ENCODE measurements around the gene KRT78. TPM values are rescaled to one million over a fixed set of nuclear protein-coding genes. Genes with fewer than 3 reads are reported as not detected.

The KRT78 gene
- total RNA-seq, 2 experiments from 2014 or later = not detected

GRCh38 chr12:52836491-52837412 lies 12.0 kb downstream of the KRT78 start:
- ChIA-PET POLR2A (interaction anchor here (0.5 kb wide), 1 partner anchor 29 kb away, joined by 4 read pairs; no protein-coding TSS in a partner anchor), CTCF (interaction anchor here (0.6 to 1.4 kb wide), 3 partner anchors 33 to 143 kb away, joined by 3 read pairs; no protein-coding TSS in a partner anchor)
- H3K27me3 Mint-ChIP-seq = peaks cover 5% of the 10 kb centered on the region
- peak; percentile 20 for ATAC-seq
- no peak for DNase-seq
- no peaks in the 10 kb centered on the region for H3K9me3 Mint-ChIP-seq (ENCODE audit: low read depth)
- H3K4me1 Mint-ChIP-seq = peaks cover 27% of the 10 kb centered on the region
- no peak overlapping the region for H3K4me3 Mint-ChIP-seq
- H3K27ac Mint-ChIP-seq = peak overlapping the region; percentile 81
- intact Hi-C loops (cut with DNase I, micrococcal nuclease) = no loop called here
- H3K36me3 Mint-ChIP-seq (ENCODE audit: low read depth) = no peaks in the 10 kb centered on the region

GRCh38 chr12:52836042-52836466 lies 12.7 kb downstream of the KRT78 start:
- H3K9me3 Mint-ChIP-seq (ENCODE audit: low read depth) = no peaks in the 10 kb centered on the region
- peak overlapping the region; percentile 17 for H3K4me3 Mint-ChIP-seq
- ATAC-seq (peak; percentile 98), DNase-seq (peak; percentile 84)
- POLR2A ChIA-PET = interaction anchor here (0.5 kb wide), 1 partner anchor 28 kb away, joined by 4 read pairs; no protein-coding TSS in a partner anchor
- peak overlapping the region; percentile 81 for H3K27ac Mint-ChIP-seq
- peaks cover 27% of the 10 kb centered on the region for H3K4me1 Mint-ChIP-seq
- CTCF ChIA-PET = interaction anchor here (1.4 kb wide), 1 partner anchor 144 kb away, joined by 3 read pairs; no protein-coding TSS in a partner anchor
- peaks cover 5% of the 10 kb centered on the region for H3K27me3 Mint-ChIP-seq
- H3K36me3 Mint-ChIP-seq (ENCODE audit: low read depth) = no peaks in the 10 kb centered on the region
- intact Hi-C loops (cut with DNase I, micrococcal nuclease) = no loop called here

- peak; percentile 34 for DNase-seq
- peaks cover 5% of the 10 kb centered on the region for H3K27me3 Mint-ChIP-seq
- H3K4me3 Mint-ChIP-seq = peak overlapping the region; percentile 17
These were observed 13.3 kb downstream of the KRT78 start for GRCh38 chr12:52835271-52836041.

GRCh38 chr12:52834727-52835001 lies 14.1 kb downstream of the KRT78 start:
- ChIA-PET POLR2A (no interaction called here), CTCF (no interaction called here)
- DNase-seq = no peak
- intact Hi-C loops (cut with DNase I, micrococcal nuclease) = no loop called here
- Mint-ChIP-seq H3K36me3 (ENCODE audit: low read depth) (no peaks in the 10 kb centered on the region), H3K4me1 (peaks cover 27% of the 10 kb centered on the region), H3K9me3 (ENCODE audit: low read depth) (no peaks in the 10 kb centered on the region), H3K4me3 (no peak overlapping the region), H3K27ac (peak overlapping the region; percentile 12), H3K27me3 (peaks cover 5% of the 10 kb centered on the region)
- no peak for ATAC-seq

More at GRCh38 chr12:52835271-52836041, 13.3 kb downstream of the KRT78 start:
- ChIA-PET CTCF (interaction anchor here (1.4 kb wide), 1 partner anchor 145 kb away, joined by 3 read pairs; no protein-coding TSS in a partner anchor), POLR2A (no interaction called here)
- Mint-ChIP-seq H3K36me3 (ENCODE audit: low read depth) (no peaks in the 10 kb centered on the region), H3K9me3 (ENCODE audit: low read depth) (no peaks in the 10 kb centered on the region), H3K27ac (peak overlapping the region; percentile 81), H3K4me1 (peaks cover 27% of the 10 kb centered on the region)
- intact Hi-C loops (cut with DNase I, micrococcal nuclease) = no loop called here
- no peak for ATAC-seq

- no peak for ATAC-seq
- Mint-ChIP-seq H3K36me3 (ENCODE audit: low read depth) (no peaks in the 10 kb centered on the region), H3K4me3 (no peak within 1 kb of the TSS), H3K27me3 (peaks cover 5% of the 10 kb centered on the region), H3K9me3 (ENCODE audit: low read depth) (no peaks in the 10 kb centered on the region), H3K27ac (peak within 1 kb of the TSS; percentile 81), H3K4me1 (peaks cover 27% of the 10 kb centered on the region)
- intact Hi-C loops (cut with DNase I, micrococcal nuclease) = no loop called here
- ChIA-PET POLR2A (no interaction called here), CTCF (interaction anchor here (0.6 to 1.5 kb wide), 3 partner anchors 37 to 609 kb away, joined by 3 to 4 read pairs (median 3); no protein-coding TSS in a partner anchor)
- no peak for DNase-seq
These were observed 14.7 kb downstream of the KRT78 start, which contains the start of gene KRT79 for GRCh38 chr12:52833922-52834726. KRT79 (minus strand) TSS chr12:52834311; CDS start chr12:52834260, 51 bp downstream.

- ChIA-PET POLR2A (no interaction called here), CTCF (interaction anchor here (0.6 to 1.5 kb wide), 5 partner anchors 37 to 608 kb away, joined by 3 to 4 read pairs (median 3); no protein-coding TSS in a partner anchor)
- ATAC-seq = no peak
- no peaks in the 10 kb centered on the region for H3K27me3 Mint-ChIP-seq
- no peaks in the 10 kb centered on the region for H3K36me3 Mint-ChIP-seq (ENCODE audit: low read depth)
- peaks cover 34% of the 10 kb centered on the region for H3K4me1 Mint-ChIP-seq
- no peak overlapping the region for H3K4me3 Mint-ChIP-seq
- H3K27ac Mint-ChIP-seq = no peak overlapping the region
- intact Hi-C loops (cut with DNase I, micrococcal nuclease) = no loop called here
- no peaks in the 10 kb centered on the region for H3K9me3 Mint-ChIP-seq (ENCODE audit: low read depth)
- DNase-seq = no peak
These were observed 15.5 kb downstream of the KRT78 start for GRCh38 chr12:52832985-52833905.

GRCh38 chr12:52832451-52832850 lies 16.3 kb downstream of the KRT78 start:
- DNase-seq (no peak), ATAC-seq (no peak)
- no peaks in the 10 kb centered on the region for H3K27me3 Mint-ChIP-seq
- peaks cover 31% of the 10 kb centered on the region for H3K4me1 Mint-ChIP-seq
- intact Hi-C loops (cut with DNase I, micrococcal nuclease) = no loop called here
- H3K4me3 Mint-ChIP-seq = no peak overlapping the region
- ChIA-PET CTCF (interaction anchor here (0.7 kb wide), 1 partner anchor 221 kb away, joined by 3 read pairs; no protein-coding TSS in a partner anchor), POLR2A (no interaction called here)
- H3K36me3 Mint-ChIP-seq (ENCODE audit: low read depth) = no peaks in the 10 kb centered on the region
- no peak overlapping the region for H3K27ac Mint-ChIP-seq
- H3K9me3 Mint-ChIP-seq (ENCODE audit: low read depth) = no peaks in the 10 kb centered on the region

GRCh38 chr12:52831251-52831650 lies 17.5 kb downstream of the KRT78 start:
- CTCF ChIA-PET = interaction anchor here (0.6 to 1.3 kb wide), 3 partner anchors 10 to 49 kb away, joined by 3 to 4 read pairs (median 4); no protein-coding TSS in a partner anchor
- Mint-ChIP-seq H3K4me3 (no peak overlapping the region), H3K4me1 (peaks cover 19% of the 10 kb centered on the region), H3K27ac (no peak overlapping the region), H3K36me3 (ENCODE audit: low read depth) (no peaks in the 10 kb centered on the region), H3K27me3 (no peaks in the 10 kb centered on the region), H3K9me3 (ENCODE audit: low read depth) (no peaks in the 10 kb centered on the region)
- POLR2A ChIA-PET = no interaction called here
- ATAC-seq (no peak), DNase-seq (no peak)
- intact Hi-C loops (cut with DNase I, micrococcal nuclease) = no loop called here

GRCh38 chr12:52829986-52830770 lies 18.6 kb downstream of the KRT78 start:
- Mint-ChIP-seq H3K36me3 (ENCODE audit: low read depth) (no peaks in the 10 kb centered on the region), H3K4me1 (peaks cover 8% of the 10 kb centered on the region), H3K9me3 (ENCODE audit: low read depth) (no peaks in the 10 kb centered on the region), H3K27me3 (no peaks in the 10 kb centered on the region), H3K27ac (no peak overlapping the region), H3K4me3 (no peak overlapping the region)
- ChIA-PET POLR2A (no interaction called here), CTCF (interaction anchor here (1.0 to 1.3 kb wide), 3 partner anchors 9 to 50 kb away, joined by 3 to 5 read pairs (median 4); no protein-coding TSS in a partner anchor)
- ATAC-seq = no peak
- intact Hi-C loops (cut with DNase I, micrococcal nuclease) = no loop called here
- no peak for DNase-seq

All from activated CD4-positive, alpha-beta T cell treated with anti-CD3 and anti-CD28 coated beads for 36 hours (primary cell).